Stimulated activated CD8-positive, alpha-beta memory T cell treated with anti-CD3 and anti-CD28 coated beads, Interleukin-12 subunit alpha, Interleukin-12 subunit beta, amount 100 ng/mL, for 24 hours (primary cell): ENCODE measurements around the gene HBE1.
"Not testable (repeated sequence)": the region's sequence is repeated elsewhere in the genome, so short reads cannot be mapped to it uniquely, and the experiment has no call there.

Experiments used
- DNase-seq: peaks from one replicate; pipeline ENCODE4 v3.0.0-alpha.2; 2020; ENCODE audit errors: extremely low read depth

Gene HBE1

GRCh38 chr11:5285703-5286340, 16.1 kb upstream of the HBE1 start:
- DNase-seq = no peak

- no peak for DNase-seq
These were observed 14.9 kb upstream of the HBE1 start for GRCh38 chr11:5284637-5285036.

- DNase-seq = no peak
These were observed 14.1 kb upstream of the HBE1 start for GRCh38 chr11:5283882-5284281.

GRCh38 chr11:5283086-5283485, 13.3 kb upstream of the HBE1 start:
- DNase-seq = no peak

GRCh38 chr11:5282628-5283027, 12.9 kb upstream of the HBE1 start:
- DNase-seq = no peak

- no peak for DNase-seq
These were observed 11.9 kb upstream of the HBE1 start for GRCh38 chr11:5281596-5281995.

GRCh38 chr11:5280582-5281102, 10.9 kb upstream of the HBE1 start:
- no peak for DNase-seq

GRCh38 chr11:5279471-5280090, 9.8 kb upstream of the HBE1 start:
- DNase-seq = no peak

- no peak for DNase-seq
These were observed 8.2 kb upstream of the HBE1 start for GRCh38 chr11:5277807-5278382.

GRCh38 chr11:5276697-5277096, 7.0 kb upstream of the HBE1 start:
- DNase-seq = no peak

GRCh38 chr11:5275369-5276110, 5.8 kb upstream of the HBE1 start:
- DNase-seq = no peak

- DNase-seq = no peak
These were observed 4.7 kb upstream of the HBE1 start for GRCh38 chr11:5274395-5274794.

GRCh38 chr11:5272395-5273017, 2.8 kb upstream of the HBE1 start:
- no peak for DNase-seq

- no peak for DNase-seq
These were observed 2.6 kb downstream of the HBE1 start for GRCh38 chr11:5267033-5267563.

GRCh38 chr11:5266609-5267008, 3.1 kb downstream of the HBE1 start:
- DNase-seq = no peak

GRCh38 chr11:5265832-5266231, 3.9 kb downstream of the HBE1 start:
- no peak for DNase-seq

- no peak for DNase-seq
These were observed 11.0 kb downstream of the HBE1 start for GRCh38 chr11:5258543-5259262.

- DNase-seq = no peak
These were observed 12.4 kb downstream of the HBE1 start for GRCh38 chr11:5257296-5257695.

- not testable (repeated sequence) for DNase-seq
These were observed 14.9 kb downstream of the HBE1 start, which contains the start of gene HBG2 for GRCh38 chr11:5254646-5255413. Gene HBG2 (minus strand): TSS chr11:5254781. CDS start chr11:5254728, 53 bp downstream.

- DNase-seq = not testable (repeated sequence)
These were observed 15.7 kb downstream of the HBE1 start for GRCh38 chr11:5254023-5254422.
